GM15510 (cell line): Measurements from ENCODE around the gene CD244.

Experiments used
- POLR2A ChIP-seq: IDR thresholded peaks from 3 replicates; pipeline ENCODE4 v1.6.1; 2011; ENCODE audit warnings: borderline replicate concordance; ENCODE audit not compliant: insufficient read length; ENCODE audit errors: extremely low read depth

CD244 gene

DNA sequence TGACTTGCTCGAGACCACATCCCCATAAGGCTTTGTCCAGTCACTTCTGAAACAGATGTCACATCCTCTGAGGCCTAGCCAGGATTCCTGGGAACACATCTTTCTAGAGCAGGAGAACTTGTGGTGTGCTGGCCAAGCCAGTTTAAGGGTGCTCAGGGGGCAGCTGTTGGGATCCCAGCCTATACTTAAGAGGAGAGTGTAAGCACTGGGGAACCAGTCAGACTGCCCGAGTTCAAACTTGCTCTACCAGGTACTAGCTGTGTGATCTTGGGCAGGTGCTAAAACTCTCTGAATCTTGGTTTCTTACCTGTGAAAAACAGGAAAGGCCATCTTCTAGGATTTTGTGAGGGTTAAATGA is 82.3 kb downstream of the CD244 start:
- TF ChIP-seq POLR2A: no peak
